HG03095 (cell line): Measurements from ENCODE around the gene MROH7.

Experiments used
- ATAC-seq: cut with Tn5 transposase; IDR thresholded peaks from one replicate; pipeline ENCODE4 v1.9.1; 2021; ENCODE audit warnings: moderate library complexity; ENCODE audit not compliant: unreplicated experiment

Gene MROH7

GRCh38 chr1:54649130-54649898, 7.7 kb downstream of the MROH7 start:
- no peak for ATAC-seq

DNA sequence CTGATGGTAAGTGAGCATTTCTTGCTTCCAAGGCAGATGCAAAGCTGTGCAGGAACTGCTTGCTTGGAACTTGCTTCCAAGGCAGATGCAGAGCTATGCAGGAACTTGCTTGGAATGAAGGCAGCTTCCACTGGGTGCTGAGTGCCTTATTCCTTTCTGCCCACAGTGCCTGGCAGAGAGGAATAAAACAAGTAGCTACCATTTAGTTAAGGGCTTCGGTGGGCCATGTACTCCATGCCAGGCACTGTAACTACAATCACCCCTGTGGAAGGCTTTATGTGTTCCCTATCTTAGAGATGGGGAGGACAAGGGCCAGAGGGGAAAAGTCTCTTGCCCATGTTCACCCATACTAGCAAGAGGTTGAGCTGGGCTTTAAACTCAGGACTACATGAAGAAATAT, 8.3 kb downstream of the MROH7 start:
- no peak for ATAC-seq

GRCh38 chr1:54650417-54650816, 8.8 kb downstream of the MROH7 start:
- no peak for ATAC-seq

- no peak for ATAC-seq
These were observed 10.0 kb downstream of the MROH7 start for GRCh38 chr1:54651608-54652007.

GRCh38 chr1:54652168-54652567, 10.6 kb downstream of the MROH7 start:
- ATAC-seq, result no peak

- ATAC-seq, result no peak
These were observed 11.4 kb downstream of the MROH7 start for GRCh38 chr1:54653036-54653435.

GRCh38 chr1:54658164-54658913, 16.8 kb downstream of the MROH7 start:
- no peak for ATAC-seq

DNA sequence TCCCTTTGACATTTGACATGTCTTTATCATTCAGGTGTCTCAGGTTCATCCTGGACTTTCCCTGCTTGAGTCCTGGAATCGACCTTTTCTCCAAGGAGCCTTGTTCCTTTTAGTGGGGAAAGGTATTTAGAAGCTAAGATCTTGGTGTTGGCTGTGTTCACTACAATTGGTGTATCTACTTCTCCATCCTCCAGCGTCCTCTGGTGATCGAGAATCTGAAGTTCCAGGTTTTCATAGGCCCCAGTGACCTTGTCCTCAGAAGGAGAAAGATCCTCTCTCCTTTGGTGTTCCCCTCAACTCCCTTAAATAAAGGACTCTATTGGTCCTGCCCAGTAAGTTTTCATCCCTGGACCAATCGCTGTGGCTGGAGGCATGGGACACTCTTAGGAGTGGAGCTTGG, 22.1 kb downstream of the MROH7 start:
- no peak for ATAC-seq

GRCh38 chr1:54664364-54664763, 22.8 kb downstream of the MROH7 start:
- ATAC-seq, result no peak

- no peak for ATAC-seq
These were observed 24.3 kb downstream of the MROH7 start for GRCh38 chr1:54665852-54666251.

- no peak for ATAC-seq
These were observed 24.7 kb downstream of the MROH7 start for GRCh38 chr1:54666333-54666732.

GRCh38 chr1:54667797-54668196, 26.2 kb downstream of the MROH7 start:
- no peak for ATAC-seq

DNA sequence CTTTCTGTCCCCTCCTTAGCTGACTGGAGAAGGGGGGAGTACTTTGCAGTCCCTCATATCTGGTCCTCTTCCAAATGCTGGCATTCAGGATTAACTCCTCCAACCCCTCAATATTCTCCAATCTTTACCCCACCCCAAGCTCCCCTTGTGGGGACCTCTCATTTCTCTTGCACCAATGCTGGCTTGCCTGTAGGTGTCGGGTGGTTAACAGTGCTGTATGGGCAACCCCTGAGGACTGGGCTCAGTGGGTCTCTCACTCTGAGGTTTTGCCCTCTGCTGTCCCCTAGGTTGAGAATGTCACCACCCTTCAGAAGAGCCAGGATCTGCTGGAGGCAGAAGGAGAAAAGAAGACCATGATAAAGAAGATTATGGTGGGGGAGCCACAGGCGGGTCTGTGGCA, 27.0 kb downstream of the MROH7 start:
- ATAC-seq, result no peak

GRCh38 chr1:54671985-54672608, 30.5 kb downstream of the MROH7 start:
- ATAC-seq, result no peak

DNA sequence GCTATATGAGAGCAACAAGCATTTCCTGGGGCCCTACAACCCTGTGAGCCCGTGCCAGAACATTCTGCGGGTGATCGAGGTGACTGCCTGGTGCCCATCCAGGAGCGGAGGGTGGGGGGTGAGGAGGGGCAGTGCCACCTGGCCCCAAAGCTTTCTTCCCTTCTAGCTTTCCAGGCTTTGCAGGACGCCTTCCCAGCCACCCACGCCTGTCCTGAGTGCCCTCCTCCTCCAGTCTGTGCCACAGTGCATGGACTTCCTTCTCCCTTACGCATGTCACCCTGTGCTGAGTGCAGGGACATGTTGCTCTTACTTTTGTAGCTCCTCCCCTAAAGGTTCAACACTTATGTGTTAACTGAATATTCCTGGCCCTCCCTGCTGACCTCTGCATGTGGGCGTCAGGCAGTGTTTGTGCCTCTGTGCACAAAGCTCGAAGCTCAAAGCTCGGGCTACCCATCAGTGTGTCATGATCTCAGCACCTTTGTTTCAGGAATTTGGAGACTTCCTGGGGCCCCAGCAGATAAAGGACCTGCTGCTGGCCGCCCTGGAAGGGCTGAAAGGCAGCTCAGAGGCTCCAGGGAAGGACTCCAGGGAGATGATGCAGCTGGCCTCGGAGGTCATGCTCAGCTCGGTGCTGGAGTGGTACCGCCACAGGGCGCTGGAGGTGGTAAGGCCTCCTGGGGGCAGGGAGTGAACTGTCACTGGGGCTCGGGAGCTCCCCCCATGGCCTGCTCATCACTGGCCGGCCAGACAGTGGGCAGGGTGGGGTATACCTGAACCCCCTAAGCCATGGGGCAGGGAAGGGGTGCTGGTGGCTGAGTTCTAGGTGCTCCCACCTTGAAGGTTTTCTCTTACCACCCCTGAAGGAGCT, 37.4 kb downstream of the MROH7 start:
- no peak for ATAC-seq

GRCh38 chr1:54679706-54680105, 38.1 kb downstream of the MROH7 start:
- ATAC-seq, result no peak

GRCh38 chr1:54680387-54680786, 38.8 kb downstream of the MROH7 start:
- ATAC-seq, result no peak

DNA sequence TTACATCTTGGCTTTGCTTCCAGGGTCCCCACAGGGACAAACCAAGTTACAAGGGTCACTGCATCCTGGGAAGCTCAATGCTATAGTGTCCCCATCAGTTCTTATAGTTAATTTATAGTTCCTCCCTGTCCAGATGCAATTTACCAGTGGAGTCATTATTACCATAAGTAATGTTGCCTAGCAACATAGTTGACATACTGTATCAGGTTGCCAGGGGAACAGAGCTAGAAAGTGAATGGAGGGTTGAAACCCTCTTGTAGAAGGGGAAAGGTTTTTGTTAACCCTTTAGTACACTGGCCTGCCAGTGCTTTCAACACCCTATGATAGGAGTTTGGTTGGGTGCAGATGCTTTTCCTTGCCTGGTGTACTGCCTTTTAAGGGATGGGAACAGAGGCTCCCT, 39.8 kb downstream of the MROH7 start:
- no peak for ATAC-seq

- no peak for ATAC-seq
These were observed 41.9 kb downstream of the MROH7 start for GRCh38 chr1:54683453-54683852.

GRCh38 chr1:54685335-54685905, 43.8 kb downstream of the MROH7 start:
- no peak for ATAC-seq

DNA sequence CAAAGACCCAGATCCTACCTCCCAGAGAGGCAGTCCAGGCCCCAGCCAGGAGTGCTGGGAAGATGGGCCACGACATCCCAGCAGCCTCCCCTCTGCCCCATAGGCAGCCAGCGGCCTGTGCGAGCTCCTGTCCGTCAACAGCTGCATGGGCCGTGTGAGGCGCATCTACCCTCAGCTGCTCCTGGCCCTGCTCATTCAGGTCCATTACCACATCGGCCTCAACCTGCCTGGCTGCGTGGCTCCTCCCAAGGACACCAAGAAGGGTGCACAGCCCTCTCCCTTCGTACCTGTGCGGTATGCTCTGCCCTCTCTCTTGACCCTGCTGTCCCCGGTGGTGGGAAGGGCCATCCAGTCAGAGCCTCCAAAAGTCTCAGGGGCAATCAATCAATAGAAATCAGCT, 44.6 kb downstream of the MROH7 start:
- ATAC-seq, result no peak
